HCT116 (cell line): ENCODE measurements around the gene PPP2R3C. TPM values are rescaled to one million over a fixed set of nuclear protein-coding genes. Genes with fewer than 3 reads are reported as not detected.

Source experiments
- ATAC-seq: fragments of 200-7000 bp; cut with Tn5 transposase; 2 replicates; pipeline ENCODE4 v1.9.1; 2020; ENCODE audit warnings: mild to moderate bottlenecking, moderate library complexity
- BruUV-seq: library from RNA; stranded (reverse); fragments of 400-500 nt; replicated peaks from 2 replicates; lab custom pipeline; 2021; lab: Mats Ljungman, UMichigan
- CTCF ChIA-PET: fragments of 300-600 bp; sonication (Branson Sonifier 250); formaldehyde crosslinking; loops from one replicate; lab custom pipeline; 2021; ENCODE audit warnings: antibody characterized with exemption; lab: Charles Lee
- POLR2A ChIA-PET: fragments of 300-600, 350-600 bp; sonication (Branson Sonifier 250); formaldehyde crosslinking; loops from one replicate; lab custom pipeline; 2021; ENCODE audit warnings: antibody characterized with exemption; lab: Charles Lee
- RAD21 ChIA-PET, 2 experiments: fragments of 300-600 bp; sonication (Branson Sonifier 250); formaldehyde crosslinking; loops; one replicate each; lab custom pipeline; 2023; ENCODE audit warnings: low total read pairs in 2 of 2; ENCODE audit not compliant: uncharacterized antibody in 2 of 2, unreplicated experiment in 2 of 2, low non-redundant PET in 1 of 2; lab: Charles Lee
- DNase-seq: peaks from one replicate; pipeline ENCODE4 v3.0.0-alpha.2; 2010; ENCODE audit warnings: low read depth, low spot score
- H2AFZ ChIP-seq: fragments of 200-600 bp; shearing (Covaris generic), sonication (generic); 2 replicates; pipeline ENCODE4 v1.6.1; 2017; ENCODE audit warnings: low read depth, mixed run types, mixed read lengths, antibody characterized with exemption, low read length; ENCODE audit not compliant: poor library complexity, severe bottlenecking
- H3K27ac ChIP-seq: 2 replicates; pipeline ENCODE4 v1.5.1; 2012; ENCODE audit warnings: low read depth, low read length
- H3K27me3 ChIP-seq: fragments of 200-600 bp; sonication (generic); 2 replicates; pipeline ENCODE4 v1.6.1; 2016; ENCODE audit warnings: mixed run types, low read length, mixed read lengths; ENCODE audit not compliant: insufficient read depth
- H3K36me3 ChIP-seq, 2 experiments: fragments of 200-500 bp in 1 of 2; fragments of 200-600 bp in 1 of 2; sonication (Bioruptor generic) in 1 of 2; sonication (generic) in 1 of 2; 2 replicates each; pipeline versions ENCODE4 v1.5.1 to v1.6.1; 2014 to 2016; ENCODE audit warnings: low read length in 2 of 2, inconsistent platforms in 1 of 2, mixed read lengths in 1 of 2, mixed run types in 1 of 2; ENCODE audit not compliant: insufficient read depth in 2 of 2, control insufficient read depth in 1 of 2
- H3K4me1 ChIP-seq, 2 experiments: fragments of 200-600 bp in 1 of 2; sonication (generic) in 1 of 2; 2 replicates each; pipeline versions ENCODE4 v1.5.1 to v1.6.1; 2012 to 2017; ENCODE audit warnings: low read length in 2 of 2, inconsistent platforms in 1 of 2, mild to moderate bottlenecking in 1 of 2, mixed read lengths in 1 of 2, mixed run types in 1 of 2, moderate library complexity in 1 of 2; ENCODE audit not compliant: insufficient read depth in 2 of 2, control insufficient read depth in 1 of 2
- H3K4me2 ChIP-seq: fragments of 200-600 bp; sonication (generic); 2 replicates; pipeline ENCODE4 v1.6.1; 2017; ENCODE audit warnings: mixed run types, low read length, mixed read lengths
- H3K4me3 ChIP-seq, 2 experiments: fragments of 200-600 bp in 1 of 2; sonication (generic) in 1 of 2; replicated peaks in 1 of 2; 2 replicates each; pipeline ENCODE4 v1.5.1; 2011 to 2016; ENCODE audit warnings: low read length in 2 of 2, control low read depth in 1 of 2, low read depth in 1 of 2, mild to moderate bottlenecking in 1 of 2, mixed read lengths in 1 of 2, mixed run types in 1 of 2
- H3K79me2 ChIP-seq: fragments of 200-600 bp; sonication (generic); 2 replicates; pipeline ENCODE4 v1.6.1; 2017; ENCODE audit warnings: mild to moderate bottlenecking, mixed run types, low read length, moderate library complexity, mixed read lengths; ENCODE audit not compliant: insufficient read depth
- H3K9ac ChIP-seq: fragments of 200-600 bp; sonication (generic); 2 replicates; pipeline ENCODE4 v1.6.1; 2016; ENCODE audit warnings: low read length, mixed read lengths
- H3K9me2 ChIP-seq: fragments of 200-600 bp; sonication (generic), shearing (Covaris generic); 2 replicates; pipeline ENCODE4 v1.6.1; 2017; ENCODE audit warnings: mixed run types, mild to moderate bottlenecking, moderate library complexity; ENCODE audit not compliant: insufficient read depth
- H3K9me3 ChIP-seq, 2 experiments: fragments of 200-500 bp in 1 of 2; fragments of 200-600 bp in 1 of 2; sonication (Bioruptor generic) in 1 of 2; sonication (generic) in 1 of 2; 2 replicates each; pipeline ENCODE4 v1.6.1; 2014 to 2017; ENCODE audit warnings: low read length in 2 of 2, mixed read lengths in 2 of 2, inconsistent platforms in 1 of 2, low read depth in 1 of 2, mild to moderate bottlenecking in 1 of 2, mixed run types in 1 of 2, moderate library complexity in 1 of 2; ENCODE audit not compliant: control insufficient read depth in 1 of 2, insufficient read depth in 1 of 2
- H4K20me1 ChIP-seq: fragments of 200-600 bp; sonication (generic), shearing (Covaris generic); 2 replicates; pipeline ENCODE4 v1.6.1; 2017; ENCODE audit warnings: mixed run types, mild to moderate bottlenecking, moderate library complexity; ENCODE audit not compliant: insufficient read depth
- CBX3 ChIP-seq: IDR thresholded peaks from 2 replicates; pipeline ENCODE4 v1.6.1; 2012; ENCODE audit warnings: low read depth
- CEBPB ChIP-seq: IDR thresholded peaks from 2 replicates; pipeline ENCODE4 v1.6.1; 2012; ENCODE audit warnings: low read depth
- EGR1 ChIP-seq: IDR thresholded peaks from 2 replicates; pipeline ENCODE4 v1.6.1; 2012; ENCODE audit warnings: low read depth
- ELF1 ChIP-seq: IDR thresholded peaks from 2 replicates; pipeline ENCODE4 v1.6.1; 2012; ENCODE audit warnings: low read depth, borderline replicate concordance
- EZH2 ChIP-seq: fragments of 200-600 bp; sonication (generic); IDR thresholded peaks from 2 replicates; pipeline ENCODE4 v1.6.1; 2017; ENCODE audit warnings: antibody characterized with exemption, mixed run types
- EZH2phosphoT487 ChIP-seq: fragments of 200-600 bp; IDR thresholded peaks from 2 replicates; pipeline ENCODE4 v1.6.1; 2018; ENCODE audit warnings: antibody characterized with exemption, borderline replicate concordance
- FOSL1 ChIP-seq: IDR thresholded peaks from 2 replicates; pipeline ENCODE4 v1.6.1; 2012; ENCODE audit warnings: low read depth
- POLR2A ChIP-seq: IDR thresholded peaks from 2 replicates; pipeline ENCODE4 v1.7.0; 2011; ENCODE audit warnings: borderline replicate concordance; ENCODE audit not compliant: insufficient read depth, insufficient read length; ENCODE audit errors: extremely low read depth
- POLR2AphosphoS5 ChIP-seq: IDR thresholded peaks from 2 replicates; pipeline ENCODE4 v1.6.1; 2011; ENCODE audit warnings: mild to moderate bottlenecking, low read depth, low read length, moderate library complexity
- RAD21 ChIP-seq: IDR thresholded peaks from 2 replicates; pipeline ENCODE4 v1.6.1; 2012; ENCODE audit warnings: low read depth, mild to moderate bottlenecking
- SIN3A ChIP-seq: IDR thresholded peaks from 2 replicates; pipeline ENCODE4 v1.6.1; 2012; ENCODE audit warnings: low read depth
- SP1 ChIP-seq: IDR thresholded peaks from 2 replicates; pipeline ENCODE4 v1.6.1; 2012; ENCODE audit warnings: low read depth
- TCF7L2 ChIP-seq: IDR thresholded peaks from 2 replicates; pipeline ENCODE4 v1.7.0; 2011; ENCODE audit warnings: borderline replicate concordance, inconsistent platforms; ENCODE audit not compliant: insufficient read depth, insufficient read length; ENCODE audit errors: extremely low read depth
- YY1 ChIP-seq: IDR thresholded peaks from 2 replicates; pipeline ENCODE4 v1.6.1; 2011; ENCODE audit warnings: low read length, low read depth, moderate library complexity, mild to moderate bottlenecking; ENCODE audit not compliant: insufficient replicate concordance; ENCODE audit errors: extremely low read depth
- intact Hi-C: fragments of 100-400 bp; cut with micrococcal nuclease; formaldehyde crosslinking; loops from 2 replicates; pipeline ENCODE4 v1.10.0; 2022
- total RNA-seq: library from RNA; stranded (reverse); gene quantifications from one replicate; pipeline ENCODE4 v1.2.1, GENCODE V29; 2021; ENCODE audit not compliant: unreplicated experiment
- TF ChIP-seq, protein P1 (sequence below): IDR thresholded peaks from 2 replicates; pipeline ENCODE4 v1.6.1; 2012; ENCODE audit warnings: low read depth
- TF ChIP-seq, protein P2 (sequence below): IDR thresholded peaks from 2 replicates; pipeline ENCODE4 v1.6.1; 2011; ENCODE audit warnings: mild to moderate bottlenecking, low read length, moderate library complexity; ENCODE audit not compliant: insufficient replicate concordance; ENCODE audit errors: extremely low read depth
- TF ChIP-seq, protein P3 (sequence below), 3 experiments: fragments of 200-600 bp in 1 of 3; sonication (generic) in 1 of 3; IDR thresholded peaks in 2 of 3; conservative IDR thresholded peaks in 1 of 3; 2 replicates each; pipeline ENCODE4 v1.5.1; 2012 to 2017; ENCODE audit warnings: low read depth in 2 of 3, low read length in 2 of 3, antibody characterized with exemption in 1 of 3, borderline replicate concordance in 1 of 3, control low read depth in 1 of 3, mild to moderate bottlenecking in 1 of 3, mixed read lengths in 1 of 3, mixed run types in 1 of 3, moderate library complexity in 1 of 3; ENCODE audit not compliant: insufficient read depth in 1 of 3
- TF ChIP-seq, protein P4 (sequence below): IDR thresholded peaks from 2 replicates; pipeline ENCODE4 v1.6.1; 2012

The PPP2R3C gene
- total RNA-seq, 1 experiment from 2014 or later: 14.1 TPM

DNA sequence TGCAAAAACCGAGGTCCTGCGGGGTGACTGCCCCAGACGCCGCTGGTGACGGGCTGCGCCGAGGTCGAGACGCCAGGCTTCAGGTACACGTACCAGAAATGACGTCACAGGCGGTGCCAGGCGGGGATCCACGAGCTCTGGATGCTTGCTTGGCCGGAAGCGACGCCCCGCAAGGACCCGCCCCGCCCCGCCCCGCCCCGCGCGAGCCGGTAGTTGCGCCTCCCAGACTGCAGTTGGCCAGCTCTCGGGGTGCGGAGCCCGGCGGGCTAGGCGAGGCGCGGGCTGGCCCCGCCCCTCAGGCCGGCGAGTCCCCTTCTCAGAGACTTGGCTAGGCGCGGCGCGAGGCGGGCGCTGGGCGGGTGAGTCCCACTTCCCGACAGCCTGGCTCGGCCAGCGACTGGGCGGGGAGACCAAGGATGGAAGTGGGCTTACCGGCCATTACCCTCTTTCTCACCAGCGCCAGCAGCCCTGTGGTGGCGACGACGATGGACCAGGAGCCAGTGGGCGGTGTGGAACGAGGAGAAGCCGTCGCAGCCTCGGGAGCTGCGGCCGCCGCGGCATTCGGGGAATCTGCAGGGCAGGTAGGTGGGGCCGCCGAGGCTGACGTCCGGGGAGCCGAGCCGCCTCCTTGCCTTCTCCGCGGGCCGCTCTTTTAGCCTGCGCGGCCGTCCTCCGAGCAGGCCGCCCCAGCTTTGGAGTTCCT lies 75.6 kb downstream of the PPP2R3C start, which contains the start of gene FAM177A1:
FAM177A1 (plus strand) TSS at position 225 of the 703 bp plus-strand sequence; CDS start at position 417, 192 bp downstream.
- H4K20me1 ChIP-seq: no peaks in the 10 kb centered on the region
- no peaks in the 10 kb centered on the region for H3K9me2 ChIP-seq
- H3K4me2 ChIP-seq: peak within 1 kb of the TSS; percentile 93
- no TSS peak for BruUV-seq
- CTCF ChIA-PET: interaction anchor here (0.7 to 0.9 kb wide), 2 partner anchors 22 to 66 kb away, joined by 3 read pairs; no protein-coding TSS in a partner anchor
- peak within 1 kb of the TSS; percentile 83 for H3K9ac ChIP-seq
- POLR2A ChIA-PET: interaction anchor here (0.7 to 2.0 kb wide), 7 partner anchors 8 to 267 kb away, joined by 3 to 10 read pairs (median 3); partner anchors contain the start of genes PPP2R3C, PRORP and SRP54
- RAD21 ChIA-PET: interaction anchor here (0.6 kb wide), 2 partner anchors 245 to 371 kb away, joined by 3 to 4 read pairs; no protein-coding TSS in a partner anchor
- peaks cover 10 to 19% of the 10 kb centered on the region in 2 experiments; a peak in 3 of 4 replicates for H3K4me1 ChIP-seq
- peaks cover 16% of the 10 kb centered on the region for H3K79me2 ChIP-seq
- H3K27ac ChIP-seq: peak within 1 kb of the TSS; percentile 95
- ATAC-seq (peak; percentile 97), DNase-seq (peak; percentile 92)
- peak within 1 kb of the TSS; percentile 81 to 92 for H3K4me3 ChIP-seq
- H3K36me3 ChIP-seq: no peaks in the 10 kb centered on the region
- intact Hi-C loops: loop anchor here (1.0 kb wide), 1 partner anchor 64 kb away; the partner anchor contains the start of gene SRP54
- H3K27me3 ChIP-seq: no peaks in the 10 kb centered on the region
- H3K9me3 ChIP-seq: no peaks in the 10 kb centered on the region
- peak within 1 kb of the TSS; percentile 82 for H2AFZ ChIP-seq
- TF ChIP-seq EZH2phosphoT487: no peak
- peak; percentile 68 for TF ChIP-seq SIN3A
- TF ChIP-seq POLR2A: peak; percentile 88
- TF ChIP-seq SP1: peak; percentile 51
- TF ChIP-seq RAD21: no peak
- TF ChIP-seq, protein P1, sequence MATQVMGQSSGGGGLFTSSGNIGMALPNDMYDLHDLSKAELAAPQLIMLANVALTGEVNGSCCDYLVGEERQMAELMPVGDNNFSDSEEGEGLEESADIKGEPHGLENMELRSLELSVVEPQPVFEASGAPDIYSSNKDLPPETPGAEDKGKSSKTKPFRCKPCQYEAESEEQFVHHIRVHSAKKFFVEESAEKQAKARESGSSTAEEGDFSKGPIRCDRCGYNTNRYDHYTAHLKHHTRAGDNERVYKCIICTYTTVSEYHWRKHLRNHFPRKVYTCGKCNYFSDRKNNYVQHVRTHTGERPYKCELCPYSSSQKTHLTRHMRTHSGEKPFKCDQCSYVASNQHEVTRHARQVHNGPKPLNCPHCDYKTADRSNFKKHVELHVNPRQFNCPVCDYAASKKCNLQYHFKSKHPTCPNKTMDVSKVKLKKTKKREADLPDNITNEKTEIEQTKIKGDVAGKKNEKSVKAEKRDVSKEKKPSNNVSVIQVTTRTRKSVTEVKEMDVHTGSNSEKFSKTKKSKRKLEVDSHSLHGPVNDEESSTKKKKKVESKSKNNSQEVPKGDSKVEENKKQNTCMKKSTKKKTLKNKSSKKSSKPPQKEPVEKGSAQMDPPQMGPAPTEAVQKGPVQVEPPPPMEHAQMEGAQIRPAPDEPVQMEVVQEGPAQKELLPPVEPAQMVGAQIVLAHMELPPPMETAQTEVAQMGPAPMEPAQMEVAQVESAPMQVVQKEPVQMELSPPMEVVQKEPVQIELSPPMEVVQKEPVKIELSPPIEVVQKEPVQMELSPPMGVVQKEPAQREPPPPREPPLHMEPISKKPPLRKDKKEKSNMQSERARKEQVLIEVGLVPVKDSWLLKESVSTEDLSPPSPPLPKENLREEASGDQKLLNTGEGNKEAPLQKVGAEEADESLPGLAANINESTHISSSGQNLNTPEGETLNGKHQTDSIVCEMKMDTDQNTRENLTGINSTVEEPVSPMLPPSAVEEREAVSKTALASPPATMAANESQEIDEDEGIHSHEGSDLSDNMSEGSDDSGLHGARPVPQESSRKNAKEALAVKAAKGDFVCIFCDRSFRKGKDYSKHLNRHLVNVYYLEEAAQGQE: no peak
- TF ChIP-seq, protein P2, sequence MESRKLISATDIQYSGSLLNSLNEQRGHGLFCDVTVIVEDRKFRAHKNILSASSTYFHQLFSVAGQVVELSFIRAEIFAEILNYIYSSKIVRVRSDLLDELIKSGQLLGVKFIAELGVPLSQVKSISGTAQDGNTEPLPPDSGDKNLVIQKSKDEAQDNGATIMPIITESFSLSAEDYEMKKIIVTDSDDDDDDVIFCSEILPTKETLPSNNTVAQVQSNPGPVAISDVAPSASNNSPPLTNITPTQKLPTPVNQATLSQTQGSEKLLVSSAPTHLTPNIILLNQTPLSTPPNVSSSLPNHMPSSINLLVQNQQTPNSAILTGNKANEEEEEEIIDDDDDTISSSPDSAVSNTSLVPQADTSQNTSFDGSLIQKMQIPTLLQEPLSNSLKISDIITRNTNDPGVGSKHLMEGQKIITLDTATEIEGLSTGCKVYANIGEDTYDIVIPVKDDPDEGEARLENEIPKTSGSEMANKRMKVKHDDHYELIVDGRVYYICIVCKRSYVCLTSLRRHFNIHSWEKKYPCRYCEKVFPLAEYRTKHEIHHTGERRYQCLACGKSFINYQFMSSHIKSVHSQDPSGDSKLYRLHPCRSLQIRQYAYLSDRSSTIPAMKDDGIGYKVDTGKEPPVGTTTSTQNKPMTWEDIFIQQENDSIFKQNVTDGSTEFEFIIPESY: peak; percentile 46
- no peak for TF ChIP-seq TCF7L2
- no peak; the same call in 1 of the 2 replicates for TF ChIP-seq ELF1
- TF ChIP-seq, protein P3, sequence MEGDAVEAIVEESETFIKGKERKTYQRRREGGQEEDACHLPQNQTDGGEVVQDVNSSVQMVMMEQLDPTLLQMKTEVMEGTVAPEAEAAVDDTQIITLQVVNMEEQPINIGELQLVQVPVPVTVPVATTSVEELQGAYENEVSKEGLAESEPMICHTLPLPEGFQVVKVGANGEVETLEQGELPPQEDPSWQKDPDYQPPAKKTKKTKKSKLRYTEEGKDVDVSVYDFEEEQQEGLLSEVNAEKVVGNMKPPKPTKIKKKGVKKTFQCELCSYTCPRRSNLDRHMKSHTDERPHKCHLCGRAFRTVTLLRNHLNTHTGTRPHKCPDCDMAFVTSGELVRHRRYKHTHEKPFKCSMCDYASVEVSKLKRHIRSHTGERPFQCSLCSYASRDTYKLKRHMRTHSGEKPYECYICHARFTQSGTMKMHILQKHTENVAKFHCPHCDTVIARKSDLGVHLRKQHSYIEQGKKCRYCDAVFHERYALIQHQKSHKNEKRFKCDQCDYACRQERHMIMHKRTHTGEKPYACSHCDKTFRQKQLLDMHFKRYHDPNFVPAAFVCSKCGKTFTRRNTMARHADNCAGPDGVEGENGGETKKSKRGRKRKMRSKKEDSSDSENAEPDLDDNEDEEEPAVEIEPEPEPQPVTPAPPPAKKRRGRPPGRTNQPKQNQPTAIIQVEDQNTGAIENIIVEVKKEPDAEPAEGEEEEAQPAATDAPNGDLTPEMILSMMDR (IDR thresholded peaks at IDR 0.05 in 2 of 3, conservative IDR thresholded peaks at IDR 0.05 in 1 of 3; ENCODE audit: borderline replicate concordance in 1 of 3, insufficient read depth in 1 of 3, low read depth in 2 of 3, low read length in 2 of 3): no peak
- no peak for TF ChIP-seq EZH2
- no peak for TF ChIP-seq CEBPB
- TF ChIP-seq FOSL1: no peak
- peak; percentile 90 for TF ChIP-seq POLR2AphosphoS5
- no peak for TF ChIP-seq EGR1
- TF ChIP-seq CBX3: peak; percentile 32; the same call in 1 of the 2 replicates
- no peak for TF ChIP-seq YY1
- TF ChIP-seq, protein P4, sequence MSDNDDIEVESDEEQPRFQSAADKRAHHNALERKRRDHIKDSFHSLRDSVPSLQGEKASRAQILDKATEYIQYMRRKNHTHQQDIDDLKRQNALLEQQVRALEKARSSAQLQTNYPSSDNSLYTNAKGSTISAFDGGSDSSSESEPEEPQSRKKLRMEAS: no peak; the same call in none of the 2 replicates
